ENCODE results near the gene SMCHD1.

DNA sequence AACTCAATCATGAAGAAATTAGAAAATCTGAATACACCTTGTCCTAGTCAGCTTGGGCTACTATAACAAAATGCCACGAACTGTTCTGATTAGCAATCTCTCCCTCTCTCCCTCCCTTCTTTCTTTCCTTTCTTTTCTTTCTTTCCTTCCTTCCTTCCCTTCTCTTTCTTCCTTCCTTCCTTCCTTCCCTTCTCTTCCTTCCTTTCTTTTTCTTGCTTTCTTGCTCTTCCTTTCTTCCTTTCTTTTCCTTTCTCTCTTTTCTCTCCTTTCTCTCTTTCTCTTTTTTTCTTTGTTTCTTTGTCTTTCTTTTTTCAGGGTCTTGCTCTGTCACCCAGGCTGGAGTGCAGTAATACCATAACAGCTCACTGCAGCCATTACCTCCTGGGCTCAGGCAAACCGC is 167.7 kb downstream of the SMCHD1 start:
- TF ChIP-seq, protein P1, sequence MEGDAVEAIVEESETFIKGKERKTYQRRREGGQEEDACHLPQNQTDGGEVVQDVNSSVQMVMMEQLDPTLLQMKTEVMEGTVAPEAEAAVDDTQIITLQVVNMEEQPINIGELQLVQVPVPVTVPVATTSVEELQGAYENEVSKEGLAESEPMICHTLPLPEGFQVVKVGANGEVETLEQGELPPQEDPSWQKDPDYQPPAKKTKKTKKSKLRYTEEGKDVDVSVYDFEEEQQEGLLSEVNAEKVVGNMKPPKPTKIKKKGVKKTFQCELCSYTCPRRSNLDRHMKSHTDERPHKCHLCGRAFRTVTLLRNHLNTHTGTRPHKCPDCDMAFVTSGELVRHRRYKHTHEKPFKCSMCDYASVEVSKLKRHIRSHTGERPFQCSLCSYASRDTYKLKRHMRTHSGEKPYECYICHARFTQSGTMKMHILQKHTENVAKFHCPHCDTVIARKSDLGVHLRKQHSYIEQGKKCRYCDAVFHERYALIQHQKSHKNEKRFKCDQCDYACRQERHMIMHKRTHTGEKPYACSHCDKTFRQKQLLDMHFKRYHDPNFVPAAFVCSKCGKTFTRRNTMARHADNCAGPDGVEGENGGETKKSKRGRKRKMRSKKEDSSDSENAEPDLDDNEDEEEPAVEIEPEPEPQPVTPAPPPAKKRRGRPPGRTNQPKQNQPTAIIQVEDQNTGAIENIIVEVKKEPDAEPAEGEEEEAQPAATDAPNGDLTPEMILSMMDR (IDR thresholded peaks at IDR 0.05) = no peak
- TF ChIP-seq POLR2A (IDR thresholded peaks at IDR 0.05) = no peak
- TF ChIP-seq EP300 (IDR thresholded peaks at IDR 0.05) = no peak
